Measurements from ENCODE around the gene KLHDC8A. TPM values are rescaled to one million over a fixed set of nuclear protein-coding genes. Genes with fewer than 3 reads are reported as not detected.
A peak's percentile ranks its signal among the peaks of the same experiment; 100 is the strongest.

The KLHDC8A gene
- total and polyA plus RNA-seq, 9 of the 15 experiments (the other 6 are each of a cell fraction or from before 2014, with no cell fraction given), result 0.01 to 0.54 (median 0.04) TPM; not detected in 6

DNA sequence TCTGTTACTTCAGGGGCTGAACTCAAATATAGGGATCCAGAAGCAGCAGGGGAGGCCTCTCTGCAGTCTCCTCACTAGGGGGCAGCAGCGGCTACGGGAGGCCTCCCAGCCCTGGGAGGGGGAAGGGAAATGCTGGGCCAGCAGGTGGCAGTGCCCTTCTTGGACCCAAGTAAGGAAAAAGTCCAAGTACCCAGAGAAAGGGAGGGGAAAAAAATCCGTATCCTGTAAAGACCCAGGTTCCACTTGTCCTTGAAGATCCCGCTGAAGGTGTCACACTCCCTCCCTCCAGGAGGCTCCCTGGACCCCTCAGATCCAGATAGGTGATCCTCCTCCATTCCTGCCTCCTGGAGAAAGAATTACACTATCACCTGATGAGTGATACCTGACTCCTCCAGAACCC lies 21.0 kb downstream of the KLHDC8A start (continued):
- TF ChIP-seq, protein P1, sequence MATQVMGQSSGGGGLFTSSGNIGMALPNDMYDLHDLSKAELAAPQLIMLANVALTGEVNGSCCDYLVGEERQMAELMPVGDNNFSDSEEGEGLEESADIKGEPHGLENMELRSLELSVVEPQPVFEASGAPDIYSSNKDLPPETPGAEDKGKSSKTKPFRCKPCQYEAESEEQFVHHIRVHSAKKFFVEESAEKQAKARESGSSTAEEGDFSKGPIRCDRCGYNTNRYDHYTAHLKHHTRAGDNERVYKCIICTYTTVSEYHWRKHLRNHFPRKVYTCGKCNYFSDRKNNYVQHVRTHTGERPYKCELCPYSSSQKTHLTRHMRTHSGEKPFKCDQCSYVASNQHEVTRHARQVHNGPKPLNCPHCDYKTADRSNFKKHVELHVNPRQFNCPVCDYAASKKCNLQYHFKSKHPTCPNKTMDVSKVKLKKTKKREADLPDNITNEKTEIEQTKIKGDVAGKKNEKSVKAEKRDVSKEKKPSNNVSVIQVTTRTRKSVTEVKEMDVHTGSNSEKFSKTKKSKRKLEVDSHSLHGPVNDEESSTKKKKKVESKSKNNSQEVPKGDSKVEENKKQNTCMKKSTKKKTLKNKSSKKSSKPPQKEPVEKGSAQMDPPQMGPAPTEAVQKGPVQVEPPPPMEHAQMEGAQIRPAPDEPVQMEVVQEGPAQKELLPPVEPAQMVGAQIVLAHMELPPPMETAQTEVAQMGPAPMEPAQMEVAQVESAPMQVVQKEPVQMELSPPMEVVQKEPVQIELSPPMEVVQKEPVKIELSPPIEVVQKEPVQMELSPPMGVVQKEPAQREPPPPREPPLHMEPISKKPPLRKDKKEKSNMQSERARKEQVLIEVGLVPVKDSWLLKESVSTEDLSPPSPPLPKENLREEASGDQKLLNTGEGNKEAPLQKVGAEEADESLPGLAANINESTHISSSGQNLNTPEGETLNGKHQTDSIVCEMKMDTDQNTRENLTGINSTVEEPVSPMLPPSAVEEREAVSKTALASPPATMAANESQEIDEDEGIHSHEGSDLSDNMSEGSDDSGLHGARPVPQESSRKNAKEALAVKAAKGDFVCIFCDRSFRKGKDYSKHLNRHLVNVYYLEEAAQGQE (IDR thresholded peaks at IDR 0.05; ENCODE audit: borderline replicate concordance), result peak; percentile 82
- TF ChIP-seq, protein P1 (CRISPR knock-in tag; IDR thresholded peaks at IDR 0.05; ENCODE audit: low read depth), result no peak
- TF ChIP-seq ZKSCAN1 (IDR thresholded peaks at IDR 0.05; ENCODE audit: low read depth, low read length), result peak; percentile 25; the same call in 1 of the 2 replicates
- no peak for TF ChIP-seq RBFOX2 (IDR thresholded peaks at IDR 0.05; ENCODE audit: low read depth, low read length)
- peak; percentile 75 for TF ChIP-seq CTBP1 (IDR thresholded peaks at IDR 0.05; ENCODE audit: borderline replicate concordance)
- no peak for TF ChIP-seq MIER1 (IDR thresholded peaks at IDR 0.05; ENCODE audit: low read depth)
- TF ChIP-seq JUND (IDR thresholded peaks at IDR 0.05; ENCODE audit: borderline replicate concordance, low read depth, low read length), result 0 out of 2 replicates have a peak, but pooled peaks have one; percentile 39
- TF ChIP-seq JUND (tag; IDR thresholded peaks at IDR 0.05; ENCODE audit: borderline replicate concordance, low read depth, low read length), result no peak; the same call in 2 of the 3 replicates
- TF ChIP-seq ZBTB9 (CRISPR knock-in tag; IDR thresholded peaks at IDR 0.05), result 0 out of 2 replicates have a peak, but pooled peaks have one; percentile 33
- peak; percentile 16 for TF ChIP-seq ZFP36 (IDR thresholded peaks at IDR 0.05; ENCODE audit: low read depth, low read length, partially characterized antibody)
- no peak for TF ChIP-seq ZNF253 (CRISPR knock-in tag; conservative IDR thresholded peaks at IDR 0.05)
- TF ChIP-seq RB1 (IDR thresholded peaks at IDR 0.05; ENCODE audit: low read depth), result peak; percentile 75
- TF ChIP-seq ZNF408 (CRISPR knock-in tag; IDR thresholded peaks at IDR 0.05; ENCODE audit: low read depth), result no peak
- TF ChIP-seq CBX2 (IDR thresholded peaks at IDR 0.05; ENCODE audit: insufficient read depth, low read length, poor library complexity, severe bottlenecking), result no peak
- TF ChIP-seq CREM (IDR thresholded peaks at IDR 0.05; ENCODE audit: low read depth), result peak; percentile 35; the same call in 1 of the 2 replicates
- TF ChIP-seq ZBTB8A (IDR thresholded peaks at IDR 0.05; ENCODE audit: partially characterized antibody), result no peak
- no peak for TF ChIP-seq GTF2F1 (IDR thresholded peaks at IDR 0.05; ENCODE audit: low read depth, low read length)
- TF ChIP-seq POLR3G (IDR thresholded peaks at IDR 0.05; ENCODE audit: extremely low read depth, insufficient read length, insufficient replicate concordance), result no peak
- no peak for TF ChIP-seq MAFG (tag; conservative IDR thresholded peaks at IDR 0.05)
- 0 out of 2 replicates have a peak, but pooled peaks have one; percentile 43 for TF ChIP-seq MYC (IDR thresholded peaks at IDR 0.05; ENCODE audit: low read depth, low read length)
- no peak for TF ChIP-seq MYC (CRISPR knock-in tag; IDR thresholded peaks at IDR 0.05; ENCODE audit: borderline replicate concordance, low read depth)
